SU-DHL-6 (cell line): ENCODE data around the gene AQP12B.

ENCODE experiments used
- H2AFZ ChIP-seq: fragments of 200-600 bp; sonication (generic); 2 replicates; pipeline ENCODE4 v1.6.1; 2014; ENCODE audit warnings: low read depth, mild to moderate bottlenecking, moderate library complexity, mixed read lengths, antibody characterized with exemption, low read length; ENCODE audit not compliant: severe bottlenecking
- H3F3A ChIP-seq: fragments of 200-600 bp; shearing (Covaris generic); 2 replicates; pipeline ENCODE4 v1.6.0; 2016; ENCODE audit warnings: antibody characterized with exemption, mild to moderate bottlenecking; ENCODE audit not compliant: insufficient read depth
- H3K27ac ChIP-seq: fragments of 200-600 bp; sonication (generic); 2 replicates; pipeline ENCODE4 v1.5.1; 2016; ENCODE audit warnings: low read depth, mild to moderate bottlenecking, low read length, moderate library complexity, mixed read lengths
- H3K27me3 ChIP-seq: fragments of 200-600 bp; sonication (generic), shearing (Covaris generic); 2 replicates; pipeline ENCODE4 v1.6.0; 2014; ENCODE audit warnings: mild to moderate bottlenecking, low read length
- H3K36me3 ChIP-seq: fragments of 200-600 bp; sonication (generic); 2 replicates; pipeline ENCODE4 v1.6.1; 2014; ENCODE audit warnings: mild to moderate bottlenecking, low read length, mixed read lengths
- H3K4me2 ChIP-seq: fragments of 300-600, 200-600 bp; shearing (Covaris generic), sonication (generic); 2 replicates; pipeline ENCODE4 v1.6.0; 2014; ENCODE audit warnings: low read length, low read depth, mild to moderate bottlenecking; ENCODE audit not compliant: poor library complexity, severe bottlenecking
- H3K4me3 ChIP-seq: fragments of 200-600 bp; sonication (generic); 2 replicates; pipeline ENCODE4 v1.5.1; 2014; ENCODE audit warnings: antibody characterized with exemption, low read length, mild to moderate bottlenecking, mixed read lengths; ENCODE audit not compliant: insufficient read depth, poor library complexity, severe bottlenecking
- H3K79me2 ChIP-seq: fragments of 200-600 bp; sonication (generic); 2 replicates; pipeline ENCODE4 v1.6.1; 2014; ENCODE audit warnings: mild to moderate bottlenecking, low read length, moderate library complexity; ENCODE audit not compliant: insufficient read depth
- H3K9ac ChIP-seq: fragments of 200-600 bp; sonication (generic); 2 replicates; pipeline ENCODE4 v1.7.0; 2014; ENCODE audit warnings: mild to moderate bottlenecking, low read length
- H3K9me2 ChIP-seq: fragments of 200-600 bp; sonication (generic); replicated peaks from 2 replicates; pipeline ENCODE4 v1.6.1; 2014; ENCODE audit warnings: low read length; ENCODE audit not compliant: insufficient read depth
- H3K9me3 ChIP-seq: fragments of 200-600 bp; sonication (generic); 2 replicates; pipeline ENCODE4 v1.6.1; 2014; ENCODE audit warnings: low read length, mixed read lengths; ENCODE audit not compliant: insufficient read depth
- H4K20me1 ChIP-seq: fragments of 200-600 bp; sonication (generic); 2 replicates; pipeline ENCODE4 v1.6.1; 2014; ENCODE audit warnings: low read depth, mild to moderate bottlenecking, antibody characterized with exemption, low read length, moderate library complexity, mixed read lengths
- CTCF ChIP-seq: fragments of 200-600 bp; sonication (generic); IDR thresholded peaks from one replicate; pipeline ENCODE4 v1.5.1; 2017; ENCODE audit warnings: antibody characterized with exemption, mild to moderate bottlenecking, low read length, moderate library complexity; ENCODE audit not compliant: insufficient read depth, poor library complexity, severe bottlenecking
- EZH2phosphoT487 ChIP-seq: fragments of 200-600 bp; sonication (generic), shearing (Covaris generic); conservative IDR thresholded peaks from 2 replicates; pipeline ENCODE4 v1.6.1; 2018; ENCODE audit warnings: mild to moderate bottlenecking, antibody characterized with exemption, low read length, moderate library complexity, mixed read lengths

Gene AQP12B

DNA sequence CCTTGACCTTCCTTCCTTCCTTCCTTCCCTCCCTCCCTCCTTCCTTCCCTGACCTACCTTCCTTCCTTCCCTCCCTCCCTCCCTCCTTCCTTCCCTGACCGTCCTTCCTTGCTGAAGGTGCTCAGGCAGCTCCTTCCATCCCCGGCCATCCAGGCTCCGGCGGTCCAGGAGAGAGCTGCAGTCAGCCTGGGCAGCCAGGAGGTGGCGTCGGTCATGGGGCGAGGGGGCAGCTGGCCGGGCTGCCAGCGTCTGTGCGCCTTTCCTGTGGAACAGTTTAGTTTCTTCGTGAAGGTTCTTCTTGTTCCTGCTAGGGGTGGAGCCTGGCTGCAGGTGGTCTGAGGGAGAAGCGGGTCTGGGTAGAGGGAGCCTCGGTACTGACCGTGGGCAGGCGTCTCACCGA is 41.7 kb downstream of the AQP12B start:
- Histone ChIP-seq H3K9me2 (no peaks in the 10 kb centered on the region), H3K9ac (no peak overlapping the region), H2AFZ (no peak overlapping the region), H3K4me3 (no peak overlapping the region), H3K36me3 (no peaks in the 10 kb centered on the region), H3F3A (no peaks in the 10 kb centered on the region), H3K9me3 (no peaks in the 10 kb centered on the region), H3K27ac (no peak overlapping the region), H4K20me1 (no peaks in the 10 kb centered on the region), H3K79me2 (no peaks in the 10 kb centered on the region), H3K27me3 (no peaks in the 10 kb centered on the region), H3K4me2 (no peak overlapping the region)
- TF ChIP-seq EZH2phosphoT487 (no peak), CTCF (no peak)

GRCh38 chr2:240639566-240639965 is 43.1 kb downstream of the AQP12B start:
- no peaks in the 10 kb centered on the region for H3K27me3 ChIP-seq
- no peak overlapping the region for H3K9ac ChIP-seq
- no peak overlapping the region for H2AFZ ChIP-seq

DNA sequence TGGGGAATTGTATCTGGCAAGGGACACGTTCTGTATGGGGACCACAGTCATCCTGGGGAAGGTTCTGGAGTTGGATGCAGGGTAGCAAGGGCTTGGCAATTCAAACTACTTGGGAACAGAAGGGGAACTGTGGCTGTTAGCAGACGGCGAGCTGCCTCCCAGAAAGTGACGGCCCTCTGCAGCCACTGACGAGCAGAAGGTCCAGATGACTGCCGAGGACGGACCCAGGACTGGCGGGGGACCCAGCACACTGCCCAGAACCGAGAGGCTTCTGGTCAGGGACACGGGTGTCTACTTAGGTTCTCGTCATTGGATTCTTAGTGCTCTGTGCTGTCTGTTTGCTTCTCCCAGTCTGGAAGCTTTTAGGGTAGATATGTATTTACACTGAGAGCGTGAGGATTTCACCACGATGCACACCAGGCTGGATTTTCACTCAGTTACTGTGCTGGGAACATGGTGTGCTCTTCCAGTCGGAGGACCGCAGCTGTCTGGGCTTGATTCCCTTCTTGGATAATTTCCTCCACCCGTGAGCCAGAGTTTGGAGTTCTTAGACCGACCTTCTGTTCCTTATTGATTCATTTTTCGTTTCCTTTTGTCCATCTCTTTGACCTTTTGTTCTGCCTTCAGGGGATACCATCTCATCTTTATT is 44.0 kb downstream of the AQP12B start:
- Histone ChIP-seq H3K9me3 (no peaks in the 10 kb centered on the region), H3K79me2 (no peaks in the 10 kb centered on the region), H3K9ac (no peak overlapping the region), H4K20me1 (no peaks in the 10 kb centered on the region), H3K4me3 (no peak overlapping the region), H3K27me3 (no peaks in the 10 kb centered on the region), H3F3A (no peaks in the 10 kb centered on the region), H3K27ac (no peak overlapping the region), H2AFZ (no peak overlapping the region), H3K36me3 (no peaks in the 10 kb centered on the region), H3K4me2 (no peak overlapping the region), H3K9me2 (no peaks in the 10 kb centered on the region)
- no peak for TF ChIP-seq EZH2phosphoT487
- no peak for TF ChIP-seq CTCF

More at GRCh38 chr2:240639566-240639965, 43.1 kb downstream of the AQP12B start:
- Histone ChIP-seq H3K79me2 (no peaks in the 10 kb centered on the region), H3K36me3 (no peaks in the 10 kb centered on the region), H3K9me3 (no peaks in the 10 kb centered on the region), H4K20me1 (no peaks in the 10 kb centered on the region), H3K9me2 (no peaks in the 10 kb centered on the region), H3K4me3 (no peak overlapping the region), H3K27ac (no peak overlapping the region), H3F3A (no peaks in the 10 kb centered on the region), H3K4me2 (no peak overlapping the region)
- TF ChIP-seq EZH2phosphoT487, result no peak
- no peak for TF ChIP-seq CTCF
